SK-N-SH (cell line): ENCODE data around the gene AMHR2. TPM values are rescaled to one million over a fixed set of nuclear protein-coding genes. Genes with fewer than 3 reads are reported as not detected.

ENCODE experiments used
- CTCF ChIA-PET: fragments of 300-600, 350-600 bp; formaldehyde crosslinking; extraction: SDS; loops from one replicate; lab custom pipeline; 2021; lab: Yijun Ruan, JAX
- POLR2A ChIA-PET: fragments of 350-600 bp; sonication (Branson Sonifier 250); formaldehyde crosslinking; extraction: SDS; loops from one replicate; lab custom pipeline; 2020; ENCODE audit warnings: antibody characterized with exemption, inconsistent platforms; lab: Yijun Ruan, JAX
- DNase-seq: peaks from one replicate; pipeline ENCODE4 v3.0.0; 2012
- H2AFZ ChIP-seq: fragments of 200-600 bp; sonication (generic); 2 replicates; pipeline ENCODE4 v1.8.1; 2016; ENCODE audit warnings: antibody characterized with exemption, mild to moderate bottlenecking, low read depth
- H3F3A ChIP-seq: fragments of 200-600 bp; sonication (generic); replicated peaks from 2 replicates; pipeline ENCODE3; 2016; ENCODE audit warnings: antibody characterized with exemption, mild to moderate bottlenecking; ENCODE audit not compliant: insufficient read depth
- H3K27ac ChIP-seq, 2 experiments: fragments of 200-500 bp in 1 of 2; fragments of 200-600 bp in 1 of 2; sonication (Bioruptor generic) in 1 of 2; sonication (generic), shearing (Covaris generic) in 1 of 2; 2 replicates each; pipeline versions ENCODE4 v1.5.1 to v1.6.1; 2014 to 2016; ENCODE audit warnings: low read depth in 2 of 2, inconsistent platforms in 1 of 2, low read length in 1 of 2, mild to moderate bottlenecking in 1 of 2, mixed read lengths in 1 of 2
- H3K27me3 ChIP-seq: fragments of 200-600 bp; sonication (generic), shearing (Covaris generic); 2 replicates; pipeline ENCODE4 v1.6.1; 2016; ENCODE audit warnings: mixed run types; ENCODE audit not compliant: insufficient read depth
- H3K36me3 ChIP-seq, 2 experiments: fragments of 200-500 bp in 1 of 2; fragments of 200-600 bp in 1 of 2; sonication (Bioruptor generic) in 1 of 2; sonication (generic) in 1 of 2; replicated peaks in 1 of 2; 2 replicates each; pipeline versions ENCODE3 to v1.5.1; 2014 to 2016; ENCODE audit warnings: low read length in 1 of 2, mild to moderate bottlenecking in 1 of 2; ENCODE audit not compliant: insufficient read depth in 2 of 2, control insufficient read depth in 1 of 2
- H3K4me1 ChIP-seq, 2 experiments: fragments of 200-500 bp in 1 of 2; fragments of 200-600 bp in 1 of 2; sonication (Bioruptor generic) in 1 of 2; sonication (generic), shearing (Covaris generic) in 1 of 2; 2 replicates each; pipeline versions ENCODE4 v1.5.1 to v1.6.1; 2014 to 2016; ENCODE audit warnings: low read depth in 1 of 2, low read length in 1 of 2, mixed run types in 1 of 2; ENCODE audit not compliant: insufficient read depth in 2 of 2, control insufficient read depth in 1 of 2
- H3K4me2 ChIP-seq: fragments of 200-600 bp; sonication (generic), shearing (Covaris generic); 2 replicates; pipeline ENCODE4 v1.6.1; 2017; ENCODE audit warnings: mixed run types
- H3K4me3 ChIP-seq, 2 experiments: fragments of 200-500 bp in 1 of 2; fragments of 200-600 bp in 1 of 2; sonication (Bioruptor generic) in 1 of 2; sonication (generic), shearing (Covaris generic) in 1 of 2; 2 replicates each; pipeline versions ENCODE4 v1.5.1 to v1.8.1; 2014 to 2016; ENCODE audit warnings: low read depth in 2 of 2, inconsistent platforms in 1 of 2, low read length in 1 of 2, mild to moderate bottlenecking in 1 of 2, mixed read lengths in 1 of 2, moderate library complexity in 1 of 2
- H3K79me2 ChIP-seq: fragments of 200-600 bp; sonication (generic); 2 replicates; pipeline ENCODE4 v1.8.1; 2017; ENCODE audit warnings: mild to moderate bottlenecking; ENCODE audit not compliant: insufficient read depth
- H3K9ac ChIP-seq: fragments of 200-600 bp; sonication (generic); 2 replicates; pipeline ENCODE4 v1.6.1; 2017; ENCODE audit warnings: mixed run types
- H3K9me2 ChIP-seq: fragments of 200-600 bp; sonication (generic); 2 replicates; pipeline ENCODE4 v1.6.1; 2017; ENCODE audit warnings: mixed run types
- H3K9me3 ChIP-seq: fragments of 200-600 bp; sonication (generic); 2 replicates; pipeline ENCODE4 v1.6.1; 2017; ENCODE audit warnings: mixed run types, mild to moderate bottlenecking, moderate library complexity
- H4K20me1 ChIP-seq: fragments of 200-600 bp; sonication (generic); 2 replicates; pipeline ENCODE4 v1.6.1; 2017; ENCODE audit warnings: mild to moderate bottlenecking, mixed run types; ENCODE audit not compliant: insufficient read depth
- FOSL2 ChIP-seq: IDR thresholded peaks from 2 replicates; pipeline ENCODE4 v1.4.0; 2012; ENCODE audit warnings: low read depth, mild to moderate bottlenecking, moderate library complexity, borderline replicate concordance
- FOXJ3 ChIP-seq: sonication (generic); formaldehyde crosslinking; IDR thresholded peaks from 2 replicates; pipeline ENCODE4 v1.5.1; 2020; ENCODE audit warnings: mild to moderate bottlenecking, missing genetic modification reagents
- GABPA ChIP-seq: IDR thresholded peaks from 2 replicates; pipeline ENCODE4 v1.4.0; 2012; ENCODE audit warnings: low read depth, mild to moderate bottlenecking
- JUND ChIP-seq: IDR thresholded peaks from 2 replicates; pipeline ENCODE4 v1.4.0; 2012
- MEF2A ChIP-seq: IDR thresholded peaks from 2 replicates; pipeline ENCODE4 v1.4.0; 2012; ENCODE audit warnings: low read depth, borderline replicate concordance
- MXI1 ChIP-seq: IDR thresholded peaks from 2 replicates; pipeline ENCODE4 v1.6.1; 2012; ENCODE audit warnings: mild to moderate bottlenecking, low read depth, low read length, improper control_type of control experiment
- PBX3 ChIP-seq: IDR thresholded peaks from 2 replicates; pipeline ENCODE4; 2012
- RCOR1 ChIP-seq: fragments of 150-350 bp; IDR thresholded peaks from 2 replicates; pipeline ENCODE4 v1.6.1; 2017; ENCODE audit warnings: antibody characterized with exemption, low read length
- REST ChIP-seq: IDR thresholded peaks from 2 replicates; pipeline ENCODE4 v1.6.1; 2012; ENCODE audit warnings: mild to moderate bottlenecking, low read depth, low read length, moderate library complexity
- RXRA ChIP-seq: IDR thresholded peaks from 2 replicates; pipeline ENCODE4 v1.4.0; 2012; ENCODE audit warnings: low read depth, mild to moderate bottlenecking, borderline replicate concordance
- SIN3A ChIP-seq: IDR thresholded peaks from 2 replicates; pipeline ENCODE4 v1.6.1; 2012; ENCODE audit warnings: low read depth, mild to moderate bottlenecking, low read length, moderate library complexity, borderline replicate concordance
- TAF1 ChIP-seq: IDR thresholded peaks from 2 replicates; pipeline ENCODE4 v1.6.1; 2012; ENCODE audit warnings: low read depth, mild to moderate bottlenecking, low read length, moderate library complexity, borderline replicate concordance
- TCF12 ChIP-seq: IDR thresholded peaks from 2 replicates; pipeline ENCODE4 v1.4.0; 2012
- TEAD4 ChIP-seq: IDR thresholded peaks from 2 replicates; pipeline ENCODE4 v1.4.0; 2012; ENCODE audit warnings: mild to moderate bottlenecking, borderline replicate concordance; ENCODE audit not compliant: insufficient read depth
- USF1 ChIP-seq: IDR thresholded peaks from 2 replicates; pipeline ENCODE4 v1.4.0; 2012; ENCODE audit warnings: low read depth, borderline replicate concordance
- YY1 ChIP-seq: IDR thresholded peaks from 2 replicates; pipeline ENCODE4 v1.4.0; 2012; ENCODE audit warnings: low read depth, mild to moderate bottlenecking
- ZBTB33 ChIP-seq: IDR thresholded peaks from 2 replicates; pipeline ENCODE4 v1.4.0; 2012; ENCODE audit warnings: low read depth, borderline replicate concordance
- WGBS: methylation state at CpG from one replicate; pipeline ENCODE4 v1.1.6; 2017; ENCODE audit warnings: low lambda C conversion rate; 5-methylcytosine and 5-hydroxymethylcytosine counted together
- polyA plus RNA-seq, 3 experiments: library from polyadenylated mRNA; depleted of rRNA; stranded (reverse); fragments of >200 nt; gene quantifications; 2 replicates each; pipeline ENCODE4 v1.2.3, GENCODE V29; 2012
- TF ChIP-seq, protein P1 (sequence below): IDR thresholded peaks from 2 replicates; pipeline ENCODE4 v1.4.0; 2012; ENCODE audit warnings: low read depth

AMHR2 gene
- polyA plus RNA-seq, 1 of the 3 experiments (the other 2 are of a cell fraction): 0.03 TPM

DNA sequence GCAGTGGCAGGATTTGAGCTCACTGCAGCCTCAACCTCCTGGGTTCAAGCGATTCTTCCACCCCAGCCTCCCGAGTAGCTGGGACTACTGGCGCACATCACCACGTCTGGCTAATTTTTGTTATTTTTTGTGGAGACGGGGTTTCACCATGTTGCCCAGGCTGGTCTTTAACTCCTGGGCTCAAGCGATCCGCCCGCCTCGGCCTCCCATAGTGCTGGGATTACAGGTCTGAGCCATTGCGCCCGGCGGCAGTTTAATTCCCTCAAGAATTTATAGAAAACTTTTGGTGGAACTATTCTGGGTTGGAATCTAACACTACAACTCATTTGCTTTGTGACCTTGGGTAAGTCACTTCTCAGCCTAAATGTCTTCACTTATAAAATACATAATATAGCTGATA lies 45.4 kb upstream of the AMHR2 start:
- H3K27ac ChIP-seq: peak overlapping the region in 1 of 2 experiments; percentile 96; a peak in 1 of 4 replicates
- no peak overlapping the region for H3K4me3 ChIP-seq
- ChIA-PET POLR2A (interaction anchor here (0.6 to 2.2 kb wide), 4 partner anchors 12 to 63 kb away, joined by 4 to 19 read pairs (median 12); partner anchors contain the start of genes AAAS and PRR13), CTCF (interaction anchor here (0.6 to 3.3 kb wide), 8 partner anchors 9 to 57 kb away, joined by 3 to 23 read pairs (median 4); partner anchors contain the start of gene AAAS)
- peak overlapping the region; percentile 80 for H2AFZ ChIP-seq
- H3K9me3 ChIP-seq: no peaks in the 10 kb centered on the region
- 99% methylated on average over 12 of the region's 12 CpGs for WGBS
- H4K20me1 ChIP-seq: 0 out of 2 replicates have a peak, but pooled peaks cover 1% of the 10 kb centered on the region
- H3K79me2 ChIP-seq: peaks cover 23% of the 10 kb centered on the region
- no peak overlapping the region for H3K9ac ChIP-seq
- TF ChIP-seq TCF12 (no peak), RCOR1 (no peak), USF1 (no peak), FOSL2 (no peak), SIN3A (no peak), ZBTB33 (no peak), REST (no peak), RXRA (no peak), PBX3 (no peak), MXI1 (no peak), TEAD4 (no peak), YY1 (no peak), JUND (no peak), TAF1 (no peak), GABPA (no peak), FOXJ3 (CRISPR knock-in tag) (no peak), MEF2A (no peak)
- TF ChIP-seq, protein P1, sequence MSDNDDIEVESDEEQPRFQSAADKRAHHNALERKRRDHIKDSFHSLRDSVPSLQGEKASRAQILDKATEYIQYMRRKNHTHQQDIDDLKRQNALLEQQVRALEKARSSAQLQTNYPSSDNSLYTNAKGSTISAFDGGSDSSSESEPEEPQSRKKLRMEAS: no peak
- peaks cover 19 to 26% of the 10 kb centered on the region in 2 experiments; a peak in 3 of 4 replicates for H3K4me1 ChIP-seq
- H3K36me3 ChIP-seq: peaks cover 10% of the 10 kb centered on the region in 2 experiments
- H3K4me2 ChIP-seq: no peak overlapping the region
- DNase-seq: no peak
- H3K27me3 ChIP-seq: no peaks in the 10 kb centered on the region
- peaks cover 21% of the 10 kb centered on the region for H3F3A ChIP-seq
- H3K9me2 ChIP-seq: no peaks in the 10 kb centered on the region
